SU-DHL-6 (cell line): ENCODE data around the gene TEAD1.

Experiments used
- H2AFZ ChIP-seq: fragments of 200-600 bp; sonication (generic); 2 replicates; pipeline ENCODE4 v1.6.1; 2014; ENCODE audit warnings: low read depth, mild to moderate bottlenecking, moderate library complexity, mixed read lengths, antibody characterized with exemption, low read length; ENCODE audit not compliant: severe bottlenecking
- H3F3A ChIP-seq: fragments of 200-600 bp; shearing (Covaris generic); 2 replicates; pipeline ENCODE4 v1.6.0; 2016; ENCODE audit warnings: antibody characterized with exemption, mild to moderate bottlenecking; ENCODE audit not compliant: insufficient read depth
- H3K27ac ChIP-seq: fragments of 200-600 bp; sonication (generic); 2 replicates; pipeline ENCODE4 v1.5.1; 2016; ENCODE audit warnings: low read depth, mild to moderate bottlenecking, low read length, moderate library complexity, mixed read lengths
- H3K27me3 ChIP-seq: fragments of 200-600 bp; sonication (generic), shearing (Covaris generic); 2 replicates; pipeline ENCODE4 v1.6.0; 2014; ENCODE audit warnings: mild to moderate bottlenecking, low read length
- H3K36me3 ChIP-seq: fragments of 200-600 bp; sonication (generic); 2 replicates; pipeline ENCODE4 v1.6.1; 2014; ENCODE audit warnings: mild to moderate bottlenecking, low read length, mixed read lengths
- H3K4me2 ChIP-seq: fragments of 300-600, 200-600 bp; shearing (Covaris generic), sonication (generic); 2 replicates; pipeline ENCODE4 v1.6.0; 2014; ENCODE audit warnings: low read length, low read depth, mild to moderate bottlenecking; ENCODE audit not compliant: poor library complexity, severe bottlenecking
- H3K4me3 ChIP-seq: fragments of 200-600 bp; sonication (generic); 2 replicates; pipeline ENCODE4 v1.5.1; 2014; ENCODE audit warnings: antibody characterized with exemption, low read length, mild to moderate bottlenecking, mixed read lengths; ENCODE audit not compliant: insufficient read depth, poor library complexity, severe bottlenecking
- H3K79me2 ChIP-seq: fragments of 200-600 bp; sonication (generic); 2 replicates; pipeline ENCODE4 v1.6.1; 2014; ENCODE audit warnings: mild to moderate bottlenecking, low read length, moderate library complexity; ENCODE audit not compliant: insufficient read depth
- H3K9ac ChIP-seq: fragments of 200-600 bp; sonication (generic); 2 replicates; pipeline ENCODE4 v1.7.0; 2014; ENCODE audit warnings: mild to moderate bottlenecking, low read length
- H3K9me2 ChIP-seq: fragments of 200-600 bp; sonication (generic); replicated peaks from 2 replicates; pipeline ENCODE4 v1.6.1; 2014; ENCODE audit warnings: low read length; ENCODE audit not compliant: insufficient read depth
- H3K9me3 ChIP-seq: fragments of 200-600 bp; sonication (generic); 2 replicates; pipeline ENCODE4 v1.6.1; 2014; ENCODE audit warnings: low read length, mixed read lengths; ENCODE audit not compliant: insufficient read depth
- H4K20me1 ChIP-seq: fragments of 200-600 bp; sonication (generic); 2 replicates; pipeline ENCODE4 v1.6.1; 2014; ENCODE audit warnings: low read depth, mild to moderate bottlenecking, antibody characterized with exemption, low read length, moderate library complexity, mixed read lengths
- EZH2phosphoT487 ChIP-seq: fragments of 200-600 bp; sonication (generic), shearing (Covaris generic); conservative IDR thresholded peaks from 2 replicates; pipeline ENCODE4 v1.6.1; 2018; ENCODE audit warnings: mild to moderate bottlenecking, antibody characterized with exemption, low read length, moderate library complexity, mixed read lengths
- TF ChIP-seq, protein P1 (sequence below): fragments of 200-600 bp; sonication (generic); IDR thresholded peaks from one replicate; pipeline ENCODE4 v1.5.1; 2017; ENCODE audit warnings: antibody characterized with exemption, mild to moderate bottlenecking, low read length, moderate library complexity; ENCODE audit not compliant: insufficient read depth, poor library complexity, severe bottlenecking

Gene TEAD1

GRCh38 chr11:12807621-12808020, 133.4 kb downstream of the TEAD1 start:
- Histone ChIP-seq H3K9me2 (no peaks in the 10 kb centered on the region), H3K27ac (no peak overlapping the region), H4K20me1 (no peaks in the 10 kb centered on the region), H3K9me3 (no peaks in the 10 kb centered on the region), H3K4me3 (no peak overlapping the region), H3K4me2 (no peak overlapping the region), H3F3A (no peaks in the 10 kb centered on the region), H2AFZ (no peak overlapping the region), H3K9ac (no peak overlapping the region), H3K27me3 (no peaks in the 10 kb centered on the region), H3K36me3 (no peaks in the 10 kb centered on the region), H3K79me2 (no peaks in the 10 kb centered on the region)
- TF ChIP-seq EZH2phosphoT487 = no peak
- TF ChIP-seq, protein P1, sequence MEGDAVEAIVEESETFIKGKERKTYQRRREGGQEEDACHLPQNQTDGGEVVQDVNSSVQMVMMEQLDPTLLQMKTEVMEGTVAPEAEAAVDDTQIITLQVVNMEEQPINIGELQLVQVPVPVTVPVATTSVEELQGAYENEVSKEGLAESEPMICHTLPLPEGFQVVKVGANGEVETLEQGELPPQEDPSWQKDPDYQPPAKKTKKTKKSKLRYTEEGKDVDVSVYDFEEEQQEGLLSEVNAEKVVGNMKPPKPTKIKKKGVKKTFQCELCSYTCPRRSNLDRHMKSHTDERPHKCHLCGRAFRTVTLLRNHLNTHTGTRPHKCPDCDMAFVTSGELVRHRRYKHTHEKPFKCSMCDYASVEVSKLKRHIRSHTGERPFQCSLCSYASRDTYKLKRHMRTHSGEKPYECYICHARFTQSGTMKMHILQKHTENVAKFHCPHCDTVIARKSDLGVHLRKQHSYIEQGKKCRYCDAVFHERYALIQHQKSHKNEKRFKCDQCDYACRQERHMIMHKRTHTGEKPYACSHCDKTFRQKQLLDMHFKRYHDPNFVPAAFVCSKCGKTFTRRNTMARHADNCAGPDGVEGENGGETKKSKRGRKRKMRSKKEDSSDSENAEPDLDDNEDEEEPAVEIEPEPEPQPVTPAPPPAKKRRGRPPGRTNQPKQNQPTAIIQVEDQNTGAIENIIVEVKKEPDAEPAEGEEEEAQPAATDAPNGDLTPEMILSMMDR = no peak

DNA sequence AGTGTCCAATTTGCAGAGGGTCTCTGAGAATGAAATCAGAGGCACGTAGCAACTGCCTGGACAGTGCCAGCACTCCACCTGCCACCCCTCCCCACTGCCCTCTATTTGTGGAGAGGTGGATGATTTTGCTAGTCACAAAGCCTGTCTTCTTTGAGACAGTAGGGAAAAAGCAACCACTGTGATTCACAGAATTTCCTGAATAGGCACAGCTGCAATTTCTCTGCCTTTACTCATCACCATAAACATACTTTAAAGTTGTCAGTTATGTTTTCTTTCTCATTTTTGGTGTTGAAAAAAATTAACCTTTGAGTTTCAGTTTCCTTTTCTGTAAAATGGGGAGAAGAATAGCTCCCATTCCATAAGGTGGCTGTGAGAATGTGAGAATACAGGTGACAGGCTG, 134.3 kb downstream of the TEAD1 start:
- Histone ChIP-seq H3K79me2 (no peaks in the 10 kb centered on the region), H3F3A (no peaks in the 10 kb centered on the region), H3K27me3 (no peaks in the 10 kb centered on the region), H4K20me1 (no peaks in the 10 kb centered on the region), H3K4me2 (no peak overlapping the region), H3K9me2 (no peaks in the 10 kb centered on the region), H3K9me3 (no peaks in the 10 kb centered on the region), H2AFZ (no peak overlapping the region), H3K27ac (no peak overlapping the region), H3K4me3 (no peak overlapping the region), H3K9ac (no peak overlapping the region), H3K36me3 (no peaks in the 10 kb centered on the region)
- TF ChIP-seq EZH2phosphoT487 = no peak
- TF ChIP-seq, protein P1 = no peak

DNA sequence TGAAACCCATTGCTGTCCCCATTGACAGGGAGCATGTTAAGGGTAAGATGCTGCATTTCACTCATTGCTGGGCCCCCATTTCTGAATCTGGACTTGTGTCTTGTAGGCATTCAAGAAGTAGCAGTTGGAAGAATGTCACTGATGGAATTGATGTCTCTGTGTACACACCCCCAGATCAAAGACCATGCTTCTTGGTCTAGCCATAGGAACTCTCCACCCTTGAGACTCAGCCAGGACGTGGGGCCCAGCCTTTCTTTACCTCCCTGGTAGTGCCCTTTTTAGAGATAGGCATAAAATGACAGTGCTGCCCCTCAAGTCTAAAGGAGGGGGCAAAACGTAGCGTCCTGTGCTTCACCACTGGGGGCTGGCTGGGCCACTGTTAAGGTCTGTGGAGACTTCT, 135.1 kb downstream of the TEAD1 start:
- Histone ChIP-seq H3K4me2 (no peak overlapping the region), H3K9ac (no peak overlapping the region), H2AFZ (no peak overlapping the region)

More for the DNA sequence above, 135.1 kb downstream of the TEAD1 start:
- no peak for TF ChIP-seq EZH2phosphoT487
- TF ChIP-seq, protein P1 = no peak
- no peaks in the 10 kb centered on the region for H3F3A ChIP-seq
- no peaks in the 10 kb centered on the region for H3K9me2 ChIP-seq
- no peaks in the 10 kb centered on the region for H3K27me3 ChIP-seq
- no peak overlapping the region for H3K4me3 ChIP-seq
- no peaks in the 10 kb centered on the region for H4K20me1 ChIP-seq
- no peaks in the 10 kb centered on the region for H3K79me2 ChIP-seq
- no peaks in the 10 kb centered on the region for H3K9me3 ChIP-seq
- no peaks in the 10 kb centered on the region for H3K36me3 ChIP-seq
- no peak overlapping the region for H3K27ac ChIP-seq
